ENCODE data around the gene GLRA2.
A peak's percentile ranks its signal among the peaks of the same experiment; 100 is the strongest.

Gene GLRA2

GRCh38 chrX:14702145-14702544 lies 172.8 kb downstream of the GLRA2 start:
- no peak for DNase-seq (ENCODE audit: low spot score)

- DNase-seq (ENCODE audit: low spot score), result no peak
Observed at GRCh38 chrX:14712096-14712495, 182.8 kb downstream of the GLRA2 start.

GRCh38 chrX:14717949-14718348 lies 188.6 kb downstream of the GLRA2 start:
- no peak for DNase-seq (ENCODE audit: low spot score)

GRCh38 chrX:14718403-14718802 lies 189.1 kb downstream of the GLRA2 start:
- no peak for DNase-seq (ENCODE audit: low spot score)

- no peak for DNase-seq (ENCODE audit: low spot score)
Observed at GRCh38 chrX:14729058-14729457, 199.7 kb downstream of the GLRA2 start.

- no peak for DNase-seq (ENCODE audit: low spot score)
Observed at GRCh38 chrX:14738643-14739042, 209.3 kb downstream of the GLRA2 start.

GRCh38 chrX:14753441-14753840 lies 224.1 kb downstream of the GLRA2 start:
- DNase-seq (ENCODE audit: low spot score), result no peak

GRCh38 chrX:14758029-14758491 lies 228.7 kb downstream of the GLRA2 start:
- no peak for DNase-seq (ENCODE audit: low spot score)

- DNase-seq (ENCODE audit: low spot score), result no peak
Observed at GRCh38 chrX:14775416-14775815, 246.1 kb downstream of the GLRA2 start.

GRCh38 chrX:14776901-14777300 lies 247.6 kb downstream of the GLRA2 start:
- DNase-seq (ENCODE audit: low spot score), result no peak

GRCh38 chrX:14777525-14777924 lies 248.2 kb downstream of the GLRA2 start:
- peak; percentile 3 for DNase-seq (ENCODE audit: low spot score)

GRCh38 chrX:14779580-14779979 lies 250.2 kb downstream of the GLRA2 start:
- peak; percentile 12 for DNase-seq (ENCODE audit: low spot score)

Measured in COLO829 (cell line).